Sigmoid colon (tissue), 7 donors: ENCODE results near the gene BCL7A. TPM values are rescaled to one million over a fixed set of nuclear protein-coding genes. Genes with fewer than 3 reads are reported as not detected.

Experiments used
- DNase-seq: peaks from one replicate; pipeline ENCODE4 v3.0.0-alpha.2; 2019
- H3K27ac ChIP-seq, 4 donors: fragments of 200-600 bp; sonication (generic); one replicate each; pipeline ENCODE4 v1.5.1; 2016 to 2019; ENCODE audit warnings: mild to moderate bottlenecking in 1 of 4
- H3K27me3 ChIP-seq, 3 donors: fragments of 200-600 bp; sonication (generic); one replicate each; pipeline ENCODE4 v1.5.1; 2019; ENCODE audit warnings: mild to moderate bottlenecking in 1 of 3
- H3K36me3 ChIP-seq, 4 donors: fragments of 200-600 bp; sonication (generic); one replicate each; pipeline ENCODE4 v1.5.1; 2016 to 2019
- H3K4me1 ChIP-seq, 4 donors: fragments of 200-600 bp; sonication (generic); one replicate each; pipeline ENCODE4 v1.5.1; 2017 to 2019
- H3K4me3 ChIP-seq, 4 donors: fragments of 200-600 bp; sonication (generic); one replicate each; pipeline ENCODE4 v1.5.1; 2017 to 2019; ENCODE audit warnings: mild to moderate bottlenecking in 2 of 4, moderate library complexity in 1 of 4
- H3K9me3 ChIP-seq, 4 donors: fragments of 200-600 bp in 3 of 4; sonication (generic) in 3 of 4; one replicate each; pipeline versions ENCODE4 v1.5.1 to v1.6.1; 2013 to 2019
- EP300 ChIP-seq, 4 donors: sonication (generic); formaldehyde crosslinking; IDR thresholded peaks; one replicate each; pipeline ENCODE4 v1.6.1; 2017; ENCODE audit warnings: antibody characterized with exemption in 4 of 4
- POLR2A ChIP-seq, 2 donors: fragments of 450-650 bp; IDR thresholded peaks; one replicate each; pipeline ENCODE4 v1.6.1; 2016; ENCODE audit warnings: antibody characterized with exemption in 2 of 2, mild to moderate bottlenecking in 2 of 2, moderate library complexity in 2 of 2
- POLR2AphosphoS5 ChIP-seq, 4 donors: sonication (generic); formaldehyde crosslinking; IDR thresholded peaks; one replicate each; pipeline ENCODE4 v1.6.1; 2017; ENCODE audit warnings: antibody characterized with exemption in 4 of 4
- WGBS, 2 donors: extraction: QIAGEN DNeasy Blood & Tissue Kit; methylation state at CpG; one replicate each; pipeline ENCODE4 v1.1.7; 2013; 5-methylcytosine and 5-hydroxymethylcytosine counted together
- intact Hi-C: fragments of 100-400 bp; cut with DNase I; formaldehyde crosslinking; loops from one replicate; pipeline ENCODE4 v1.15.1; 2023
- polyA plus RNA-seq, 3 donors: library from polyadenylated mRNA; stranded (reverse); fragments of 200-250 nt; gene quantifications; one replicate each; pipeline ENCODE4 v1.2.3, GENCODE V29; 2013
- total RNA-seq, 4 donors: library from RNA; depleted of rRNA; stranded (reverse); fragments of >200 nt; gene quantifications; one replicate each; pipeline ENCODE4 v1.1.0, GENCODE V29; 2016
- TF ChIP-seq, protein P1 (sequence below), 4 experiments: fragments of 450-650 bp in 3 of 4; fragments of 200-600 bp in 1 of 4; IDR thresholded peaks; one replicate each; pipeline ENCODE4 v1.5.1; 2016 to 2019; ENCODE audit warnings: antibody characterized with exemption in 4 of 4, mild to moderate bottlenecking in 3 of 4, moderate library complexity in 2 of 4
- donor health status: healthy with polysubstance abuse.
- donor health status: Bipolar disorder and iron deficiency.
- donor health status: healthy.

BCL7A gene
- total and polyA plus RNA-seq, 7 donors = 1.2 to 7.4 (median 6.4) TPM

DNA sequence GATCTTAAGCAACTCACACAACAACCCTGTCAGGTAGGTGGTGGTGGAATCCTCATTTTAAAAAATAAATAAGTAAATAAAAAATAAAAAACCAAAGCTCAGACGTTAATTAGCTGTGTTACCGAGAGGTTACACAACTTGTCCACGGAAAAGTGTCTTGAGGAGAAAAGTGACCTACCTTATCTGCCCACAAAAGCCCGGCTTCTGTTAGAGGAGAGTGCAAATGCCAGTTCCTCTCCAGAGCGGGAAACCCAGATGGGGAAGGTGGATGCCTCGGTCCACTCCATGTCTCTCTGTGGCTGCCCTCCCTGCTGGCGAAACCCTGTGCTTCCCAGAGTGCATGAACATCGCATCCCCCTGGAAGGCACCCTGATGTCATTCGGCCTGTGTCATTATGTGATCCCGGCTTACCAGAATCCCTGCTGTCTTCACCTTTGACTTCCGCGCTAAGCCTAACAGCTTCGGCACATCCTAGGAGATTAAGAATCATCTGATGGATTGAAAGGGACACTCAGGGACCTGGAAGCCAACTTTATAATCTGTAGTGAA, 63.2 kb downstream of the BCL7A start:
- peak; percentile 21 for DNase-seq
- 24 to 72% methylated on average over 13 of the region's 13 CpGs for WGBS, 2 donors
- no peaks in the 10 kb centered on the region for H3K27me3 ChIP-seq

DNA sequence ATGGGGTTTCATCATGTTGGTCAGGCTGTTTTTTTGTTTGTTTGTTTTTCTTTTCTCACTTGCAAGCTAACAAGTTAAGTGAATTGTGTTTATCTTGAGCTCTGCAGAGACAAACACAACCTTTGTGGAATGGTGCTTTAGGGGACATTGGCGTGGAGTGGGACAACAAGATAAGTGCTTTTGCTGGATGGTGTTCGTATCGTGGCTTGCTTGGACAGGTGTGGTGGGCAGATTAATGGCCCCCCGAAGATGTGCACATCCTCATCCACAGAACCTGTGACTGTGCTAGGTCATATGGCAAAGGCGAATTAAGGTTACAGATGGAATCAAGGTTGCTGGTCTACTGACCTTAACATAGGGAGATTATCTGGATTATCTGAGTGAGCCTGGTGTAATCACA, 63.9 kb downstream of the BCL7A start:
- Histone ChIP-seq H3K9me3 (no peaks in the 10 kb centered on the region), H3K27me3 (no peaks in the 10 kb centered on the region), H3K4me1 (peaks cover 0 to 100% (median 98%) of the 10 kb centered on the region in 4 donors), H3K27ac (peak overlapping the region in 3 of 4 donors; percentile 73 to 92 (median 87)), H3K4me3 (no peak overlapping the region), H3K36me3 (peaks cover 0 to 25% (median 10%) of the 10 kb centered on the region in 4 donors)
- WGBS, 2 donors = 22 to 74% methylated on average over 5 of the region's 5 CpGs
- intact Hi-C loops = no loop called here
- TF ChIP-seq, protein P1, sequence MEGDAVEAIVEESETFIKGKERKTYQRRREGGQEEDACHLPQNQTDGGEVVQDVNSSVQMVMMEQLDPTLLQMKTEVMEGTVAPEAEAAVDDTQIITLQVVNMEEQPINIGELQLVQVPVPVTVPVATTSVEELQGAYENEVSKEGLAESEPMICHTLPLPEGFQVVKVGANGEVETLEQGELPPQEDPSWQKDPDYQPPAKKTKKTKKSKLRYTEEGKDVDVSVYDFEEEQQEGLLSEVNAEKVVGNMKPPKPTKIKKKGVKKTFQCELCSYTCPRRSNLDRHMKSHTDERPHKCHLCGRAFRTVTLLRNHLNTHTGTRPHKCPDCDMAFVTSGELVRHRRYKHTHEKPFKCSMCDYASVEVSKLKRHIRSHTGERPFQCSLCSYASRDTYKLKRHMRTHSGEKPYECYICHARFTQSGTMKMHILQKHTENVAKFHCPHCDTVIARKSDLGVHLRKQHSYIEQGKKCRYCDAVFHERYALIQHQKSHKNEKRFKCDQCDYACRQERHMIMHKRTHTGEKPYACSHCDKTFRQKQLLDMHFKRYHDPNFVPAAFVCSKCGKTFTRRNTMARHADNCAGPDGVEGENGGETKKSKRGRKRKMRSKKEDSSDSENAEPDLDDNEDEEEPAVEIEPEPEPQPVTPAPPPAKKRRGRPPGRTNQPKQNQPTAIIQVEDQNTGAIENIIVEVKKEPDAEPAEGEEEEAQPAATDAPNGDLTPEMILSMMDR (IDR thresholded peaks at IDR 0.05) = no peak
- no peak for TF ChIP-seq POLR2A (IDR thresholded peaks at IDR 0.05)
- no peak for TF ChIP-seq POLR2AphosphoS5 (IDR thresholded peaks at IDR 0.05)
- no peak for TF ChIP-seq EP300 (IDR thresholded peaks at IDR 0.05)
- peak; percentile 6 for DNase-seq

More for the DNA sequence above, 63.2 kb downstream of the BCL7A start:
- no peaks in the 10 kb centered on the region for H3K9me3 ChIP-seq
- H3K27ac ChIP-seq = peak overlapping the region in 3 of 4 donors; percentile 73 to 92 (median 87)
- H3K36me3 ChIP-seq = peaks cover 0 to 25% (median 10%) of the 10 kb centered on the region in 4 donors
- peaks cover 0 to 95% (median 91%) of the 10 kb centered on the region in 4 donors for H3K4me1 ChIP-seq
- no peak overlapping the region for H3K4me3 ChIP-seq
- intact Hi-C loops = loop anchor here (5.0 kb wide), 1 partner anchor 37 kb away; no protein-coding TSS in a partner anchor
- no peak for TF ChIP-seq POLR2A (IDR thresholded peaks at IDR 0.05)
- TF ChIP-seq, protein P1 (IDR thresholded peaks at IDR 0.05) = no peak
- TF ChIP-seq POLR2AphosphoS5 (IDR thresholded peaks at IDR 0.05) = no peak
- TF ChIP-seq EP300 (IDR thresholded peaks at IDR 0.05) = no peak

DNA sequence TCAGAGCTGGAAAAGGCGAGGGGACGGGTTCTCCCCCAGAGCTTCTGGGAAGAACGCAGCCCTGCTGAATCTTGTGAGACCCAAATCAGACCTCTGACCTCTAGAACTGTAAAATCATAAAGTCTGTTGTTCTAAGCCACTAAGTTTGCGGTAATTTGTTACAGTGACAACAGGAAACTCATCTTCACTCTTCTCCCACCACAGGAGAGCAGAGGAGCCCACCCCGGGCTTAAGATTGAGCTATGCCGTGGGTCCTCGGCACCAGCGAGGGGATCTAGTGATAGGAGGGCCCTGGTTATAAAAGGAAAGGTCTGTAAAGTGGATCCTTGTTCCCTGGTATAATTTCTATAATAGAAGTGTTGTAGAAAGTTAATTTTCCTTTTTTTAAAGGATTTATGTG, 64.4 kb downstream of the BCL7A start:
- DNase-seq = peak; percentile 38
- intact Hi-C loops = no loop called here

DNA sequence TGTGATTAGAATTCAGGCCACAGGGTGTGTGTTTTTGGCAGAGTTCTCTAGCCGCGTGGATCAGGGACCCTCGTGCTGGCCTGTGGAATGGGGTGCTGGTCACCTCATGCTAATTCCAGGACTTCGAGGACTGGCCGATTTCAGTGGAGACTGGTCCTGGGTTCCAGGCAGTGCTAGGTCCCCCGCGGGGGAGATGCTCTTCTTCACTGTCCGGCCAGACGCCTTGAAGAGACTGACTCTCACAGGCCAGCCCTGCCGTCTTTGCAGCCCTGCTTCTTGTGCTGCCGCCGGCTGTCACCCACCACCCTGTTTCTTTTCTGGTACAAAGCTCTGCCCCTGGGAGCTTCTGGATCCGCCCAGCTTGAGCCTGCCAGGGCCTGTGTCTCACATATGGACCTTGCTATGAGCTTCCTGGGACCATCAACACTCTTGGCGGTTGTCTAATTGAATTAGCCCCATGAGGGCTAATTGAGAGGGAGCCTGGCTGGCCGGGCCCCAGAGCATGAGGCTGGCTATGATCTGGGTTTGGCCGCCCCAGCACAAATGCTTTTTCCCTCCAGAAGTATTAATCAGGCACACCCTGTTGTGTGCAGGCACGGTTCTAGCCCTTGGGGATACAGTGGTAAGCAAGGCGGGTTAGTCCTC, 65.1 kb downstream of the BCL7A start:
- peaks cover 0 to 100% (median 100%) of the 10 kb centered on the region in 4 donors for H3K4me1 ChIP-seq
- peak; percentile 66 for DNase-seq
- peak overlapping the region in 3 of 4 donors; percentile 73 to 92 (median 87) for H3K27ac ChIP-seq

More for the DNA sequence above, 64.4 kb downstream of the BCL7A start:
- H3K27me3 ChIP-seq = no peaks in the 10 kb centered on the region
- WGBS, 2 donors = 18 to 52% methylated on average over 8 of the region's 8 CpGs
- no peaks in the 10 kb centered on the region for H3K9me3 ChIP-seq
- peaks cover 0 to 100% (median 100%) of the 10 kb centered on the region in 4 donors for H3K4me1 ChIP-seq
- no peak overlapping the region for H3K4me3 ChIP-seq
- peak overlapping the region in 3 of 4 donors; percentile 73 to 92 (median 87) for H3K27ac ChIP-seq
- H3K36me3 ChIP-seq = peaks cover 0 to 25% (median 10%) of the 10 kb centered on the region in 4 donors
- no peak for TF ChIP-seq POLR2A (IDR thresholded peaks at IDR 0.05)
- TF ChIP-seq, protein P1 (IDR thresholded peaks at IDR 0.05) = no peak
- TF ChIP-seq EP300 (IDR thresholded peaks at IDR 0.05) = no peak
- TF ChIP-seq POLR2AphosphoS5 (IDR thresholded peaks at IDR 0.05) = no peak

More for the DNA sequence above, 65.1 kb downstream of the BCL7A start:
- intact Hi-C loops = no loop called here
- H3K27me3 ChIP-seq = no peaks in the 10 kb centered on the region
- peak overlapping the region in 1 of 4 donors; percentile 13 for H3K4me3 ChIP-seq
- no peaks in the 10 kb centered on the region for H3K9me3 ChIP-seq
- 15 to 58% methylated on average over 18 of the region's 18 CpGs for WGBS, 2 donors
- TF ChIP-seq POLR2A (IDR thresholded peaks at IDR 0.05) (no peak), POLR2AphosphoS5 (IDR thresholded peaks at IDR 0.05) (no peak), EP300 (IDR thresholded peaks at IDR 0.05) (no peak)
- TF ChIP-seq, protein P1 (IDR thresholded peaks at IDR 0.05) = no peak
- peaks cover 0 to 25% (median 10%) of the 10 kb centered on the region in 4 donors for H3K36me3 ChIP-seq
